OCI-LY1 (cell line): Measurements from ENCODE around the gene KCNK3.

Experiments used
- CTCF ChIP-seq: fragments of 200-600 bp; sonication (generic), shearing (Covaris generic); IDR thresholded peaks from 2 replicates; pipeline ENCODE4 v1.5.1; 2017; ENCODE audit warnings: mild to moderate bottlenecking, antibody characterized with exemption, low read length, moderate library complexity, mixed read lengths
- EZH2 ChIP-seq: fragments of 200-600 bp; sonication (generic), shearing (Covaris generic); IDR thresholded peaks from 2 replicates; pipeline ENCODE4 v1.8.0; 2017; ENCODE audit warnings: borderline replicate concordance, mixed run types, mild to moderate bottlenecking, antibody characterized with exemption, low read length, moderate library complexity, mixed read lengths

GRCh38 chr2:26646986-26647672, 45.4 kb upstream of the KCNK3 start:
- TF ChIP-seq CTCF (no peak), EZH2 (no peak)
